ENCODE measurements around the gene TACR2.

The TACR2 gene

GRCh38 chr10:69382382-69383117, 34.2 kb downstream of the TACR2 start:
- no peak overlapping the region for H3K4me3 ChIP-seq (ENCODE audit: low read depth, low read length)
- no peak for TF ChIP-seq CTCF (IDR thresholded peaks at IDR 0.05; ENCODE audit: low read depth, low read length)

- TF ChIP-seq CTCF (IDR thresholded peaks at IDR 0.05; ENCODE audit: low read depth, low read length): no peak
- H3K4me3 ChIP-seq (ENCODE audit: low read depth, low read length): no peak overlapping the region
Observed at GRCh38 chr10:69379800-69380199, 36.9 kb downstream of the TACR2 start.

DNA sequence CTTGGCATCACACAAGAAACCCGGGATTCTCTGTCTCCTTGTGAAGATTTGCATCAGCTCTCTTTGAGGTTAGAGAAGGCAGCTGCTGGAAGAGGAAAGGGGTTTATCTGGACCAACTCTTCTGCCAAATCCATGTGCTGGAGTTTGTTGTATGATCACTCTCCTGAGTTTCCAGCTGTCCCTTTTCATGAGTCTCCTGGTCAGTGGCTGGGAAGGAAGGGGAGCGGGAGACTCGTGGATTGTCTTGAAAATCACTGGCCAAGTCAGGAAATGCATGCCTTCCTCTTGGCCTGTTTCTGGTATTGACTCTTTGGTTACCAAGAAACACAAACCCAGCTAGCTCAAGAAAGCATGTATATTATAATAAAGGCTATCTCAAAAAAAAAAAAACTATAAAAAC, 38.8 kb downstream of the TACR2 start:
- TF ChIP-seq CTCF (IDR thresholded peaks at IDR 0.05; ENCODE audit: low read depth, low read length): no peak
- H3K4me3 ChIP-seq (ENCODE audit: low read depth, low read length): no peak overlapping the region

DNA sequence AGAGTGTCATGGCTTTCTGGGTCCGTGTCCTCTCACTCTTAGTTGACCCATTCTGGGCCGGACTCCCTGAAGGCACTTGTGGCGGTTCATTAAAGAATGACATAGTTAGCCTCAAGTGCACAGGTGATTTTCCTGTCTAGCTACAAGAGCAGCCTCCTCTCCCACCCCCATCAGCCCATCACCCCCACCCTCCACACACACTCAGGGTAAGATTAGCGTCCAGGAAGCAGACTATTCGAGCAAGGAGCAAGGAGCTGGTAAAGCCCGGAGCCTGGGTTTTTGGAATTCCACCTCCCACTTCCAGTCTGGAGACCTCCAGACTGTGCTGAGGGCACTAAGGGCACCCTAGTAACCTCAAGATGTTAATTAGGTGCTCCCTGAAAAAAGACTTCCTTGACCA, 39.5 kb downstream of the TACR2 start:
- TF ChIP-seq CTCF (IDR thresholded peaks at IDR 0.05; ENCODE audit: low read depth, low read length): no peak
- H3K4me3 ChIP-seq (ENCODE audit: low read depth, low read length): no peak overlapping the region

DNA sequence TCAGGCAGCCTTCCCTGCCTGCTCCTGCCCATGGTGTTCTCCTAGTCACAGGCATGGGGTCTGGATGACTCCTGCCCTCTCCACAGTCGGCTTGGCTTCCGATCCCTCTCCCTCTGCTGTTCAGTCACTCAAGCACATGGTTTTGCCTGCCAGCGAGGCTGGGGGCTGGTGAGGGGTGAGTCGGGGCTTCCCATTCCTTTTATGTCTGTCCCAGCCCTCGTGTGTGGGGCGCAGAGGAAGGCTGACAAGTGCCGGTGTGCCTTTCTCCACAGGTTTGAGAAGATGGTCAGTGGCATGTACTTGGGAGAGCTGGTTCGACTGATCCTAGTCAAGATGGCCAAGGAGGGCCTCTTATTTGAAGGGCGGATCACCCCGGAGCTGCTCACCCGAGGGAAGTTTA, 40.1 kb downstream of the TACR2 start:
- no peak for TF ChIP-seq CTCF (IDR thresholded peaks at IDR 0.05; ENCODE audit: low read depth, low read length)
- H3K4me3 ChIP-seq (ENCODE audit: low read depth, low read length): no peak overlapping the region

DNA sequence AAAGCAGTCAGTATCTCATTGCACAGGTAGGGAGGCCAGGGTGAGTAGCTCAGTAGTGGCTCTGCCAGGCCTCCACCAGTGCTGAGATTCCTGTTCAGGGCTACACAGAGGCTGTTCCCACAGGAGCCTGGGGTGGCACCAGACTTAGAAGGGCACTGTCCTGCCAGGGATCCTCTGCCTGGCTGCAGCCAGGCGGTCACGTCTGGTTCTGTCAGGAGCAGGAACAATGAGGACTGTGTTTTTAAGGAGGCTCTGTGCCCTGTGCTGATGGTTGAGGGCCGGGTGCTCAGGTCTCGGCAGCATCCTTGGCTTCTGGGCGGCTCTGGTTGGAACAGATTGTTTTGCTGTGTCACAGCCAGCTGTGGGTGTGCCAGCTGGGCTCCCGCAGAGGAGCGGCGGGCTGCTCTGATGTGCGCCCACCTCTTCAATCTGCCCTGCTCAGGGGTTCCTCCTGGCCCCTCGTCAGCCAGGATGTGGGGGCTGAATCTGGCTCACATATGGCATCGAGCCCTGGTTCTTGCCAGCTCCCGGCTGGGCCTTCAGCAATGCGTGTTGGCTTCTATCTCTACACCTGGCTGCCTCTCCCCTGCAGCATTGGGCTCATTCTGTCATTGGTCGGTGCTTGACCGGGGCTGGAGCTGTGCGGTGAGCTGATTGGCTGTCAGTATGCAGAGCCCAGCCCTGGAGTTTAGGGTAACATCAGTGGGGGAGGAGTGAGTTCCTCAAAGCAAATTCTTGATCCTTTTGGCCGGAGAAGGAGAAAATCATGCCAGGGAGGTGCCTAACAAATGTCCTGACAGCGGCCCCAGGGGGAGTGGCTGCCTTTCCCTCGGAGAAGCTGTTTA, 41.2 kb downstream of the TACR2 start:
- no peak overlapping the region for H3K4me3 ChIP-seq (ENCODE audit: low read depth, low read length)
- no peak for TF ChIP-seq CTCF (IDR thresholded peaks at IDR 0.05; ENCODE audit: low read depth, low read length)

GRCh38 chr10:69374931-69375306, 41.8 kb downstream of the TACR2 start:
- no peak overlapping the region for H3K4me3 ChIP-seq (ENCODE audit: low read depth, low read length)
- no peak for TF ChIP-seq CTCF (IDR thresholded peaks at IDR 0.05; ENCODE audit: low read depth, low read length)
